GM12875 (cell line): Measurements from ENCODE around the gene OVOL1.

Source experiments
- H3K4me3 ChIP-seq: one replicate; pipeline ENCODE4 v1.5.1; 2011; ENCODE audit warnings: low read depth, low read length, control low read depth
- TF ChIP-seq, protein P1 (sequence below): IDR thresholded peaks from 2 replicates; pipeline ENCODE4 v1.5.1; 2011; ENCODE audit warnings: low read depth, mild to moderate bottlenecking, control low read depth, inconsistent platforms, low read length, moderate library complexity, borderline replicate concordance; ENCODE audit not compliant: insufficient read depth

The OVOL1 gene

DNA sequence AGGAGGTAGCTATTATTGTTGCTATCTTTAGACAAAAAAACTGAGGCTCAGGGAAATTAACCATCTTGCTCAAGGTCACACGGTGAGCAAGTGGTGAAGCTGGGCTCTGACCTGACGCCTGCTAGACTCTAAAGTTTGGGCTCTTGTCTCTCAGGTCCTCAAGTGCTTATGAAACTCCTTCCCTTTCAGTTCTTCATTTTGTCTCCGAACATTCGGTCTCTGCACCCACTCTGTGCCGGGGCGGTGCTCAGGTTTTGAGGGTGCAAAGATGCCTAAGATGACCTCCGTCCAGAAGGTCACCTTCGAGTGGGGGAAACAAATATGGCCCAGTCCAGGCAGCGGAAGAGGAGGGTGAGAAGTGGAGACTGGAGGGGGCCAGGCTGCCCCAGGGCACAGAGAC lies 16.0 kb downstream of the OVOL1 start:
- TF ChIP-seq, protein P1, sequence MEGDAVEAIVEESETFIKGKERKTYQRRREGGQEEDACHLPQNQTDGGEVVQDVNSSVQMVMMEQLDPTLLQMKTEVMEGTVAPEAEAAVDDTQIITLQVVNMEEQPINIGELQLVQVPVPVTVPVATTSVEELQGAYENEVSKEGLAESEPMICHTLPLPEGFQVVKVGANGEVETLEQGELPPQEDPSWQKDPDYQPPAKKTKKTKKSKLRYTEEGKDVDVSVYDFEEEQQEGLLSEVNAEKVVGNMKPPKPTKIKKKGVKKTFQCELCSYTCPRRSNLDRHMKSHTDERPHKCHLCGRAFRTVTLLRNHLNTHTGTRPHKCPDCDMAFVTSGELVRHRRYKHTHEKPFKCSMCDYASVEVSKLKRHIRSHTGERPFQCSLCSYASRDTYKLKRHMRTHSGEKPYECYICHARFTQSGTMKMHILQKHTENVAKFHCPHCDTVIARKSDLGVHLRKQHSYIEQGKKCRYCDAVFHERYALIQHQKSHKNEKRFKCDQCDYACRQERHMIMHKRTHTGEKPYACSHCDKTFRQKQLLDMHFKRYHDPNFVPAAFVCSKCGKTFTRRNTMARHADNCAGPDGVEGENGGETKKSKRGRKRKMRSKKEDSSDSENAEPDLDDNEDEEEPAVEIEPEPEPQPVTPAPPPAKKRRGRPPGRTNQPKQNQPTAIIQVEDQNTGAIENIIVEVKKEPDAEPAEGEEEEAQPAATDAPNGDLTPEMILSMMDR = no peak
- H3K4me3 ChIP-seq = no peak overlapping the region

GRCh38 chr11:65803797-65804492 lies 17.1 kb downstream of the OVOL1 start:
- TF ChIP-seq, protein P1 = no peak
- H3K4me3 ChIP-seq = no peak overlapping the region

- TF ChIP-seq, protein P1 = no peak
- H3K4me3 ChIP-seq = no peak overlapping the region
Observed at GRCh38 chr11:65806979-65807378, 20.1 kb downstream of the OVOL1 start.

DNA sequence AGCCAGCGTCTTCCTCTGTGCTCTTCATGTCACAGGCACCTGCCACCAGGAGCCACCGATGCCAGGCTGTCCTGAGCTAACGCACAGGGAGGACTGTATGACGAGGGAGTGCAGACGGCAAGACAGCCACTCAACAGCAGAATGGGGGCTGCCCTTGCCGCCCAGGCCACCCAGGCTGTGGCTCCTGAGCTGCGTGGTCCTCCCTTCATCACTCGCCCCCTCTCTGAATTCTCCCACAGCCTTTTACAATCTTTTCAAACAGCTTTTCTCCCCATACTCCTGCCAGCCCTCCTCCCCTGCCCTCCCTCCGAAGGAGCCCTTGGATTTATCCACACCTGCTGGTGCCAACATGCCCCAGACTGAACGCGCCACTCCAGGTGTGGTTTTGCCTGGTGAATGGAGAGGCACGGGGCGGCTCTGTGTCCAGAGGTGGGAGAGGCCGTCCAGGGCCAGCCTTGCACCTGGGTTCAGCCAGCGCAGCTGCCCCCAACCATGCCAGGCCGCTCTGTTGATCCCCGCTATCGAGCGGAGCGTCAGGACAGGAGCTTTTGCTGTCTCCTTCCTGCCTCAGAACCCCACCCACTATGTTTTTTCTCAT lies 22.0 kb downstream of the OVOL1 start:
- TF ChIP-seq, protein P1 = no peak
- H3K4me3 ChIP-seq = no peak overlapping the region

DNA sequence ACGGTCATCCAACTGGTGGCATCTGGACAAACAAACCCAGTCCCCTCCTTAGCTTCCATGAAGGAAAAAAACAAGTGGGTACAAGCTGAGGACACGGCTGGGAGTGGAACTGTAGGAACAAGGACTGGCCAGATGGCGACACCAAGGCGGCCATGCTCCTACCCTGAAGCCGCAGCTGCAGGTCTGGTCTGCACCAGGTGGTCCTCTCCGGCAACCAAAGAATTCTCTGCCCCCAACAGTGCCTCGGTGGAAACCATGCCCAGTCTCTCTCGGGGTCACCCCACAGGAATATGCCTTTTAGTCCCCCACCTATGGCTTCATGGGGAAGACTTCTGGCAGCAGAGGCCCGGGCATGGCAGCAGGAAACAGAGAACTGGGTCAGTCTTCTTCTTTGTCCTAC lies 22.6 kb downstream of the OVOL1 start:
- no peak overlapping the region for H3K4me3 ChIP-seq
- TF ChIP-seq, protein P1 = no peak

GRCh38 chr11:65810046-65810868 lies 23.4 kb downstream of the OVOL1 start:
- H3K4me3 ChIP-seq = no peak overlapping the region
- TF ChIP-seq, protein P1 = 0 out of 2 replicates have a peak, but pooled peaks have one; percentile 9
